HG03558 (cell line): ENCODE results near the gene TPK1.
"Not testable (repeated sequence)": the region's sequence is repeated elsewhere in the genome, so short reads cannot be mapped to it uniquely, and the experiment has no call there.

Experiments
- ATAC-seq: cut with Tn5 transposase; IDR thresholded peaks from one replicate; pipeline ENCODE4 v1.9.1; 2021; ENCODE audit warnings: moderate number of reproducible peaks; ENCODE audit not compliant: unreplicated experiment; ENCODE audit errors: extremely low read depth

Gene TPK1

DNA sequence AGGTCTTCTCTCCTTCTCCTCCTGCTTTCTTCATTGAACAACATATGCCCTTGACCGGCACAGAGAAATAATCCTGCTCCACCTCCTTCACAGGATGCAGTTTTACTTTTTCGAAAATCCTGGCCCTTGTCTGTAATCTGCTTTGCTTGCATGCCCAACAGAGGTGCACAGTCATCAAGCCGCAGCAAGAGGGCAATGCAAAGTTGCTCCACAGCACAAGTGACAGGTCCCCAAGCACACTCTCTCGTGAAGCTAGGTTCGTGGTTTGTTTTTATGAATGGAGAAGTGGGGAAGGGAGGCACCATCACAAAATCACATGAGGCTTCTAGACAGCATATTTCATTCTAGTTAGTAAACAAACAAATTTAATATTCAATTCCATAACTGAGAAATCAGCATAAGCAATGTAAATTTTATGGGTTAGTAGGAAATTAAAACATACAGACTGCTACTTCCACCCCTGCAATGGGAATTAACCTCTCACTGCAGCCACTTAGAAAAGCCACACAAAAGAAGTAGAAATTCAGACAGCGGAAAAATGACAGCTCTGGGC is 178.8 kb downstream of the TPK1 start:
- ATAC-seq, result no peak

DNA sequence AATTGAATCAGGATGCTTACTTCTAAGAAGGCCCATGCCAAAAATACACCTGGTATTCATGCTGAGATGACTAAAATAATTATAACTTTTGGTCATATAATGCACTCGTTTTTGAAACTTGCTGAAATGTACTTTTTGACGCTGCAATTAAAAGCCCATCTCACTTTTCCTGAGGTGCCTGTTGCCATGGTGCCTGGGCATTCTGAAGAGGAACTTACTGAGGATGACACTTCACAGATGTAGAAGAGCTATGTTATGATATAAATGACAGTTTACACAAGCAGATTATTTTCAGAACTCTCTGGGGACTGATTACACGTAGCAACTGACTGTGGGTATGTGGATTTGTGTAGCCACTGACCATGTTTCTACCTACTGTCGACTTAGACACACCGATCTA is 182.4 kb downstream of the TPK1 start:
- ATAC-seq, result no peak

DNA sequence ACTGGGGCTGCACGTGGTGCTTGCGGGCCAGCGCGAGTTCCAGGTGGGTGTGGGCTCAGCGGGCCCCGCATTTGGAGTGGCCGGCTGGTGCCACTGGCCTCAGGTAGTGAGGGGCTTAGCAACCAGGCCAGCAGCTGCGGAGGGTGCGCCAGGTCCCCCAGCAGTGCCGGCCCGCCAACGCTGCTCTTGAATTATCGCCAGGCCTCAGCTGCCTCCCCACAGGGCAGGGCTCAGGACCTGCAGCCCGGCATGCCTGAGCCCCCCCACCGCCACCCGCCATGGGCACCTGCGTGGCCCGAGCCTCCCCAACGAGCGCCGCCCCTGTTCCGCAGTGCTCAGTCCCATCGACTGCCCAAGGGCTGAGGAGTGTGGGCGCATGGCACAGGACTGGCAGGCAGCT is 185.4 kb downstream of the TPK1 start:
- ATAC-seq, result no peak

DNA sequence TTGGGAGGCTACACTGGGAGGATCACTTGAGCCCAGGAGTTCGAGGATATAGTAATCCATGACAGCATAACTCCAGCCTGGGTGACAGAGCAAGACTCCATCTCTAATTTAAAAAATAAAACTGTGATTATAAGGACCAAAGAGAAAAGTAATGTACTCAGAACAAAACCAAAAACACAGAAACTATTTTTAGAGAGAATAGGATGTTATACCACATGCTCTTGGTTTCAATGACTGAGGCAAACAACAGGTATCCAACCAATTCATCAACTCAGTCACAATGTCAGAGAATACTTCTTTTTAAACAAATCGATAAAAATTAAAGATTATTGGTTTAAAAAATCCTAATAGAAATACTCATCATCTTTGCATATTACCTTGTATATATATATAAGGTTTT is 186.7 kb downstream of the TPK1 start:
- no peak for ATAC-seq

DNA sequence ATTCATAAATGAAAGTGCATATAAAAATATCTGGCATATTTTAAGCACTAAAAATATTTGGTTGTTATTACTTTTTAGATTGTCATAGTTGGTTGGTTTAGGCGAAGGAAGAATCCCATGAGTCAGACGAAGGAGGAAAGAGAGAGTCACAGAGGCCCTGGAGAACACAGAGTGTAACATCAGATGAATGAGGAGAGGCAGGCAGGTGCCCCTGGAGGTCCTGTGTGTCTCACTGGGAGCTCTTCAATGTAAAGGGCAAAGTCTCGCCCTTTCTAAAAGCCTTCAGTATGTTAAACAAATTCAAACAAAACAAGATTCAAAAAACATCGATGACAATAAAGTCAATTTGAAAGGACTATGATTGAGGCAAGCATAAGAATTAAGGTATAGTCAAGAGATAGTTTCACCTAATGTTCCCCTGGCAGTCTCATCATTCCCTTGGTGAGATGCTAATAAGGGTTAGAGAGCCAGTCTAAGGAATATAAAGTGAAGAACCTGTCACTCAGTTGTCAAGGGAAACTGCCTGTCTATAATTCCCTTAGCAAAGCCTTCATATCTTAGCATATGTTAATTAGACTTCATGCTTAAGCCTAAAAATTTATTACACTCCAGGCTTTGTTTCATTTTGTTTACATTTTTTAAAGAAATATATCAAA is 194.3 kb downstream of the TPK1 start:
- ATAC-seq, result no peak

DNA sequence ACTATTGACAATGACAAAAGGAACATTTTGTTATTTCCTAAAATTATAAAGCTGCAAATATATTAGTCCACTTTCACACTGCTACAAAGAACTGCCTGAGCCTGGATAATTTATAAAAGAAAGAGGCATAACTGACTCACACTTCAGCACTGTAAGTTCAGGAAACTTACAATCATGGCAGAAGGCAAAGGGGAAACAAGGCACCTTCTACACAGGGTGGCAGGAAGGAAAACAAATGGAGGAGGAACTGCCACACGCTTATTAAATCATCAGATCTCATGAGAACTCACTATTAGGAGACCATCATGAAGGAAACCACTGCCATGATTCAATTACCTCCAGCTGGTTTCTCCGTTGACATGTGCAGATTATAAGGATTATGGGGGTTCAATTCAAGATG is 203.1 kb downstream of the TPK1 start:
- ATAC-seq, result no peak

DNA sequence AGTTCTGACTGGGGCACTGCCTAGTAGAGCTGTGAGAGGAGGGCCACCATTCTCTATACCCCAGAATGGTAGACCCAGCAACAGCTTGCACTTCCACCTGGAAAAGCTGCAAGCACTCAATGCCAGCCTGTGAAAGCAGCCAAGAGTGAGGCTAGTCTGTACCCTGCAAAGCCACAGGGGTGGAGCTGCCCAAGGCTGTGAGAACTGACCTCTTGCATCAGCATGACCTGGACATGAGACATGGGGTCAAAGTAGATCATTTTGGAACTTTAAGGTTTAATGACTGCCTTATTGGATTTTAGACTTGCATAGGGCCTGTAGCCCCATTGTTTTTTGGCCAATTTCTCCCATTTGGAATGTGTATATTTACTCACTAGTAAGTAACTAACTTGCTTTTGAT is 206.3 kb downstream of the TPK1 start:
- no peak for ATAC-seq

DNA sequence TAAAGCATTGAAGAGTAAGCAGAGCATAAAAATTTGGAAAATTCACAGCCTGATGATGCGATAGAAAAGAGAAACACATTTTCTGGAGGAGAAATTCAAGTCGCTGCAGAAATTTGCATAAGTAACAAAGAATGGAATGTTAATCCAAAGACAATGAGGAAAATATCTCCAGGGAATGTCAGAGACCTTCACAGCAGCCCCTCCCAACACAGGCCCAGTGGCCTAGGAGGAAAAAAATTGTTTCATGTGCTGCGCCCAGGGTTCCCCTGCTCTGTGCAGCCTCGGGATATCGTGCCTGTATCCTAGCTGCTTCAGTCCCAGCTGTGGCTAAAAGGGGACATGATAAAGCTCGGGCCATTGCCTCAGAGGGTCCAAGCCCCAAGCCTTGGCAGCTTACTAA is 206.8 kb downstream of the TPK1 start:
- no peak for ATAC-seq

DNA sequence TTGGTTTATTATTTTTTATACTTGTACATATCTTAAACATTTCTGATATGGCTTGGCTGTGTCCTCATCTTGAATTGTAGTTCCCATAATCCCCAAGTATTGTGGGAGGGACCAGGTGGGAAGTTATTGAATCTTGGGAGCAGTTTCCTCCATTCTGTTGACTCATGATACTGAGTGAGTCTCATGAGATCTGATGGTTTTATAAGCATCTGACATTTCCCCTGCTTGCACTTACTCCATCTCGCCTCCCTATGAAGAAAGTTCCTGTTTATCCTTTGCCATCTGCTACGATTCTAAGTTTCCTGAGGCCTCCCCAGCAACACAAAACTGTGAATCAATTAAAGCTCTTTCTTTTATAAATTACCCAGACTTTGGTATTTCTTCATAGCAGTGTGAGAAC is 207.7 kb downstream of the TPK1 start:
- no peak for ATAC-seq

DNA sequence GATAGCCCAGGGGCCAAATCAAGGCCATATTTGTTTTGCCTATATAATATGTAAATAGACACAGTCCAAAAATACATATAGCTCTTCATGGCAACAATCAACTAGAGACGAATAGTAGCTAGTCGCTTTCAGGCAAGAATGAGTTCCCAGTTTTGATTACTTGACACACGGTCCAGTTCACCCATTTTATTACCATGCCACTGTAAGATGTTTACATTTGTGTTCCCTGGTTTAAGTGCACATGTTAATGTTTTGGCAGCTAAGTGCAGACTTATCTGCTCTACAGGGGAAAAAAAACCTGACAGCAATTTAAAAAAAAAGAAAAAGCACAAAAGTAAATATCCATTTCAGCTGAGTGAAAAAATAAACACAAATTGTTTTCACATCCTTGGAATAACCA is 213.1 kb downstream of the TPK1 start:
- ATAC-seq, result no peak

DNA sequence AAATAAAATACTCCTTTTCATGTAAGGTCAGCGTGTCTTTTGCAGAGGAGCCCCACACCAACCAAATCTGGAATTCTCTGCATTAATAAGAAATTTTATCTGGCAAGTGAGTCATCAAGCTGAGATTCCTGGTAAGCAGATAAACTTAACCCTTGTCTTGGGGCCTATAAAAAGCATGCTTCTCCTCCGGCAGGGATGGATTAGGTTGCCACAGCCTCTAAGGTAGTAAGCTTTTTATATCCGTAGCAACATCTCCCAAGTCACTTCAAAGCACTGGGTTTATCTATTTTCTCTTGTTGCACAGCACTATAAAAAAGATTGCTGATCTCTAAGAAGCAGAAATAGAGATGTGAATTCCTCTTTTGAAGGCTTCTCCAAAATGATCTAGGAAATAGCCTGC is 229.6 kb downstream of the TPK1 start:
- no peak for ATAC-seq

DNA sequence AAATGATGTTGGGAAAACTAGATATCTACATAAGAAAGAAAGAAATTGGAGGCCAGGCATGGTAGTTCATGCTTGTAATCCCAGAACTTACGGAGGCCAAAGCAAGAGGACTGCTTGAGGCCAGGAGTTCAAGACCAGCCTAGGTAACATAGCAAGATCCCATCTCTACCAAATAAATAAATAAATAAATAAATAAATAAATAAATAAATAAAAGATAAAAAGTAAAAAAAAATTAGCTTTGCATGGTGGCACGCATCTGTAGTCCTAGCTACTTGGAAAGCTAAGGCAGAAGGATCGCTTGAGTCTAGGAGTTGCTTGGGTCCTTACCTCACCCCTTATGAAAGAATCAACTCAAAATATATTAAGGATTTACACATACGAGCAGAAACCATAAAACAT is 238.9 kb downstream of the TPK1 start:
- ATAC-seq, result no peak

DNA sequence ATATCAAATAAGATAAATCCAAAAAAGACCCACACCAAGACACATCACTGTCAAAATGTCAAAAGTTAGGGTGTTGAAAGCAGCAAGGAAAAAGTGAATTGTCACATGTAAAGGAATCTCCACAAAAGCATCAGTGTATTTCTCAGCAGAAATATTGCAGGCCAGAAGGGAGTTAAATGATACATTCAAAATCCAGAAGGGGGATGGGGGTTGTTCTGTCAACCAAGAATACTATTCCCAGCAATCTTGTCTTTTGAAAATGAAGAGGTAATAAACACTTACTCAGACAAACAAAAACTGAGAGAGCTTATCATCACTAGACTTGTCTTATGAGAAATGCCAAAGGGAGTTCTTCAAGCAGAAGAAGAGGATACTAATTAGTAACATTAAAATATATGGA is 241.3 kb downstream of the TPK1 start:
- no peak for ATAC-seq

DNA sequence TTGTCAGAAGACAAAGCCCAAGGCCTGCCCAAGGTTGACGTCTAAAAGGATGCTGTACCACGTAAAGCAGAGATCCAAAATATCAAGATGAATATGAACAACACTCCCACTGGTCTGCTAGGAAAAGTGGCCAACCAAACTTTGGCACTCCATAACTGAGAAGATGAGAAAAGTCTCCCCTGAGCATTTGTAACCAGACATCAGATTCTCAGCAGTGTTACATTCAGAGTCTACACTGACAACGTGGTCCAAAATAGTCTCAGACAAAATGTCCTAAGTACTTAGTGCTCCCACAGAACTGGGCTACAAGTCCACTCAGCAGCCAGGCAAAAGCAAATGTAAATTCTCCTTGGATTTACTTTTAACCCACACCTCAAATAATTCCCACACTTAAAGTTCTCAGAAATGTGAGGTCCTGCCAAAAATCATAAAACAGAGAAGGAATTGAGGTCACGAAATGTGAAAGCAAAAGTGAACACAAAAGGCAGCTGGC is 247.2 kb downstream of the TPK1 start:
- no peak for ATAC-seq

DNA sequence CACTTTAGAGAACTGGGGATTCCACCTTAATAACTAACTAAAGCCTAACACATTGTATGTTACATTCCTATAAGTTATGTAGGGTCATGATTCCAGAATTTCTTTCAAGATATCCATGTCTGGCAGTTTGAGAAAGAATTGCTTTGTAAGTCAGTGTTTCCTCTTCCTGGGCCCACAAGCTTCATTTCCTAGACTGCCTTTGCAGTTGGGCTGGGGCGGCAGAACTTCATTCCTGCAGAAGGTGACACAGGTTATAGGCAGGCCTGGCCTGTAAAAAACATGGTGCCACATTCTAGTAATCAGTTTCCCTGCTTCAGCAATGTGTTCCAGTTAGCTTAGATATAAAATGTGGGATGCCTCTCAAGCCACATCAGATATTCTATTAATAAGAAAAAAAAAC is 248.2 kb downstream of the TPK1 start:
- ATAC-seq, result no peak

DNA sequence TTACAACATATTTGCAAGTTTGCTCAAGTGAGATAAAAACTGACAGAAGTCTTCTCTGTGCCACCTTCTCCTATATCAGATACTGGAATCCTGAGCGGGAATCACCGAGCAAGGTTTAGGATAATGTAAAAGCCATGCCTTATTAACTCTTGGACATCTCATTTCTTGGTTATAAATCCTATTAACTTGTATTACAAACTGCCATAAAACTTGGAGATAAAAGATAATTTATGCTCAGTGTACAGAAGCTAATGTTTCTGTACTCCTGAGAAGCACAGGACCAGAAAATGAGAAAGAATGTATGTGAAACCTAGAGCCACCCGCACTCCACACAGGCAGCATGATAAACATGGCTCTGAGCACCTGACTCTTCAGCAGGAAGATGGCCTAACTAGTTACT is 251.1 kb downstream of the TPK1 start:
- ATAC-seq, result no peak

DNA sequence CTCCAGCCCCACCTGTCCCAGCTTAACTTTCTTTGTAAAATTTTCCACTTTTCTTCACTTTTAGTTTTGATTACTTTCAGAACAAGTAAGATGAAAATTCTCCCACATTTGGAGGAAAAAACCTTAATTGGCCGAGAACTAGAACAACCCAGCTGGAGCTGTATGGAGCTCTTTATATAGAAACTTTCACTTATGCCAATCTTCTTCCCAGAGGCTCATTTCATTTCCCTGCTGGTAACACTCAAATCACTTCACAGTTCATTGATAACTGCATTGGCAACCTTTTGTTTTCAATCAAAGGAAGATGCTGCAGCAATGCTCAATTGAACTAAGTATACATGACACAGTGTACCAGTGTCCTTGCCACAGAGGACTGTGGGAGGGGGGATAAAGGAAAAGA is 256.2 kb downstream of the TPK1 start:
- no peak for ATAC-seq

DNA sequence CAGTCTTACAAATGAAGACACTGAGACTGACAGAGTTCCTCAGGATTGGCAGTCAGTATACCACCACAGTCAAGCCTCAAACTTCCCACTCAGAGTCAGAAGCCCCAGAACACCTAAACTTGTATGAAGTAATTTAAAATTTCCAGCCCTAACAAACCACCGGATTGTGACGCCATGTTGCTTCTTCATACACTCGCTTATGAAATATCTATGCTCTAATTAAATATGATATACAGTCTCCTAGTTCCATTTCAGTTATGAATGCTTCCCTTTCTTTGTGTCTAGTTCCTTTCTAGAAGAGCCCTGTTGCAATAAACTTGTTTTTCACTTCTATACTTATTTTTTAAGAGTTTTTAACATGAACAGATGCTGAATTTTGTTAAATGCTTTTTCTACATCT is 260.4 kb downstream of the TPK1 start:
- ATAC-seq, result no peak

DNA sequence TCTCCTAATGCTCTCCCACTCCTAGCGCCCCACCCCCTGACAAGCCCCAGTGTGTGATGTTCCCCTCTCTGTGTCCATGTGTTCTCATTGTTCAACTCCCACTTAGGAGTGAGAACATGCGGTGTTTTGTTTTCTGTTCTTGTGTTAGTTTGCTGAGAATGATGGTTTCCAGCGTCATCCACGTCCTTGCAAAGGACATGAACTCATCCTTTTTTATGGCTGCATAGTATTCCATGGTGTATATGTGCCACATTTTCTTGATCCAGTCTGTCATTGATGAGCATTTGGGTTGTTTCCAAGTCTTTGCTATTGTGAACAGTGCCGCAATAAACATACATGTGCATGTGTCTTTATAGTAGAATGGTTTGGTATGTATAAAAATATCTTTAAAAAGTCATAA is 261.1 kb downstream of the TPK1 start:
- ATAC-seq, result not testable (repeated sequence)

DNA sequence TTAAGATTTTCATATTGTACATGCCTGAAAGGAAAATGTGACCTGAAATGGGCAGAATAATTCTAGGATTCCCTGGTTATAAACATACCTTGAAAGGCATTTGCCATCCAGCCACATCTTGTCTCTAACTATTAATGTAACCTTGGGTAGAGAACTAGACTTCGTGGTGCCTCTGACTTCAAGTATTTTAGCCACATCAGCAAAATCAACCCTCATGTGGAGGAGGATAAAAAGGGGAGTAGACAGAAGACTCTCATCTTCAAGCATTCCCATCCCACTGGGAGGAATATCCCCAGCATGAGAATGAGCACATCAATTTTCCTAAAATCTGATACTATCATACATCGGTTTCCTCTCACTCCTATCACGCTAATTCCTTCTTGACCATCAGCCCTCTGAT is 267.6 kb downstream of the TPK1 start:
- ATAC-seq, result no peak

DNA sequence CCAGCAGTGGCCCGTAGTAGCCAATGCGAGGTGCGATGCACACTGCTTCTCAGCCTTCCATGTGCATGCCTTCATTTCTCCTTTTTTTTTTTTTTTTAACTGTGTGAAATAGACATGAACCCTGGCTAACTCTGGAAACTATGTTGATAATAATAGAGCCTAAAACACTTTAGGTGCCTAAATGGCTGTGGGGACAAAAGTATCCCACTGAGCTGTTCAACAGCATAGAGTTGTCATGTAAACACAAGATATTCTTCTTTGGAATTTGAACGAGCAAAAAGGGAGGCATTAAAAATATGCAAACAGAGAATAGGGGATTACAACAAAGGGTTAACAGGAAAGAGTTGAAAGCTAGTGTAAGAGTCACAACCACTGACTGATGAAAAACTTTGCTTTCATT is 270.3 kb downstream of the TPK1 start:
- no peak for ATAC-seq

DNA sequence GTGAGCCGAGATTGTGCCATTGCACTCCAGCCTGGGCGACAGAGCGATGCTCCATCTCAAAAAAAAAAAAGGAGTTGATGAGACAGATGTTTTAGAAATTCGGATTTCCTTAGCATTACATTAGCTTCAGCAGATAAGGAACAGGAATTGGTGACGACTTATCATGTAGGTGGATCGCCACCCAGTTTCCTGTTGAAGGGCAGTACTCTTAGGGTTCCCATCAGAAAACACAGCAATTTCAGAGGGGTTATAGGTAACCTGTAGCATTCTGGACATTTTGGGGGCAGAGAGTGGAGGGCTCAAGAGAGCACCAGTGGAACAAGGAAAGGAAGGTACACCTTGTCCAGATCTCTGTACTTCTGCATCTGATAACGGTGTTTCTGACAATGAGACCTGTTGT is 286.0 kb downstream of the TPK1 start:
- ATAC-seq, result no peak
